OCI-LY3 (cell line): ENCODE results near the gene NCK2.

ENCODE experiments used
- CTCF ChIP-seq: fragments of 200-600, 300-600 bp; sonication (generic); IDR thresholded peaks from 2 replicates; pipeline ENCODE4 v1.5.1; 2014; ENCODE audit warnings: antibody characterized with exemption, low read length, low read depth
- EZH2phosphoT487 ChIP-seq: fragments of 200-600 bp; shearing (Covaris generic); IDR thresholded peaks from 2 replicates; pipeline ENCODE4 v1.6.1; 2018; ENCODE audit warnings: antibody characterized with exemption, mixed run types, low read depth

- TF ChIP-seq CTCF (no peak), EZH2phosphoT487 (no peak)
Measured at GRCh38 chr2:105738658-105739241, 6.0 kb upstream of the NCK2 start.
